NCI-H1930 (cell line): ENCODE measurements around the gene TTR.

Source experiments
- DNase-seq, 2 experiments: peaks; one replicate each; lab custom pipeline; 2025; lab: John Stamatoyannopoulos, UW

The TTR gene

GRCh38 chr18:31616586-31616985, 24.9 kb downstream of the TTR start:
- no peak for DNase-seq

- no peak for DNase-seq
These were observed 25.5 kb downstream of the TTR start for GRCh38 chr18:31617031-31617717.

- no peak for DNase-seq
These were observed 27.1 kb downstream of the TTR start for GRCh38 chr18:31618801-31619200.

GRCh38 chr18:31619291-31619690, 27.6 kb downstream of the TTR start:
- no peak for DNase-seq

- no peak for DNase-seq
These were observed 33.4 kb downstream of the TTR start for GRCh38 chr18:31624892-31625640.

GRCh38 chr18:31626409-31626808, 34.7 kb downstream of the TTR start:
- no peak for DNase-seq

- DNase-seq = no peak
These were observed 38.9 kb downstream of the TTR start for GRCh38 chr18:31630549-31630948.

- no peak for DNase-seq
These were observed 39.8 kb downstream of the TTR start for GRCh38 chr18:31631526-31631925.

GRCh38 chr18:31632356-31632755, 40.7 kb downstream of the TTR start:
- DNase-seq = no peak

- no peak for DNase-seq
These were observed 42.0 kb downstream of the TTR start for GRCh38 chr18:31633392-31634330.

GRCh38 chr18:31634331-31634713, 42.6 kb downstream of the TTR start:
- no peak for DNase-seq

GRCh38 chr18:31636387-31636786, 44.7 kb downstream of the TTR start:
- no peak for DNase-seq

GRCh38 chr18:31637445-31637844, 45.8 kb downstream of the TTR start:
- no peak for DNase-seq

- DNase-seq = no peak
These were observed 51.3 kb downstream of the TTR start for GRCh38 chr18:31643003-31643402.

- no peak for DNase-seq
These were observed 53.7 kb downstream of the TTR start for GRCh38 chr18:31645411-31645810.

GRCh38 chr18:31646332-31647126, 54.9 kb downstream of the TTR start:
- no peak for DNase-seq

GRCh38 chr18:31647127-31647753, 55.6 kb downstream of the TTR start:
- DNase-seq = no peak
